Inferior parietal cortex (tissue), 1 donor: Measurements from ENCODE around the gene LACRT.

ENCODE experiments used
- DNase-seq: peaks from one replicate; pipeline ENCODE4 v3.0.0-alpha.2; 2016; ENCODE audit errors: extremely low spot score

Gene LACRT

DNA sequence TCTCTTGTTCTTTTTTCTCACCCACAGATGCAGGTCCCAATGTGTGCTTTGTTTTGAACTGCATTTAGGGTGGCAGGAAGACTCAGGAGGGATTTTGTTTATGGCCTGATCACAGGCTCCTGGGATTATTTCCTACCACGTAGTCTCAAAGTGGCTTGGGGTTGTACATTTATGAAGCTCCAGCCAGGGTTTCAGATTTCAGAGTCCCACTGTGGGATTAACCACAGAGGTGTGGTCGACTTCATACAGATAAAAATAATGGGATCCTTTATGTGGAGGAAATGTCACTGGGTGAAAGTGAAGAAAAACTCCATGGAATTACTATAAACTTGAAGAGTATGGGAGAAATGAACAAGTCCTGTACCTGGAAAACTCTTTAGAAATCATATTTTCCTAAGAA lies 32.0 kb downstream of the LACRT start:
- no peak for DNase-seq

DNA sequence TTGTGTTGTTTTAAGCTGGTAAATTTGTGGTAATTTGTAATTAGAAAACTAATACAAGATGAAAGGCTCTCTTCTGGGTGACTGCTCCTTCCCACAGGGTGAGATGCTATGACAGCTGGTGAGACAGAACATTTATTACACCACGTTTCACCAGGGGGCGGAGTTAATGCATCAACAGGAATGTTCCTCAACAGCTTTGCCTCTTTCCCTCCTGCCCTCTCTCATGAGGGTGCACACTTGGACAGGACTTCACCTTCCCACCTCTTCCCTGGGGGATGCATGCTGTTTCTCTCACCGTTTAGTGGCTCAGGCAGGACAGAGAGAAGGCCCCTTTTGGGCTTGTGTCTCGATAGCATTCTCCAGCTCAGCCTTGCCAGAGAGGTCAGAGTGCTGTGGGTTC lies 32.9 kb downstream of the LACRT start:
- DNase-seq = no peak

DNA sequence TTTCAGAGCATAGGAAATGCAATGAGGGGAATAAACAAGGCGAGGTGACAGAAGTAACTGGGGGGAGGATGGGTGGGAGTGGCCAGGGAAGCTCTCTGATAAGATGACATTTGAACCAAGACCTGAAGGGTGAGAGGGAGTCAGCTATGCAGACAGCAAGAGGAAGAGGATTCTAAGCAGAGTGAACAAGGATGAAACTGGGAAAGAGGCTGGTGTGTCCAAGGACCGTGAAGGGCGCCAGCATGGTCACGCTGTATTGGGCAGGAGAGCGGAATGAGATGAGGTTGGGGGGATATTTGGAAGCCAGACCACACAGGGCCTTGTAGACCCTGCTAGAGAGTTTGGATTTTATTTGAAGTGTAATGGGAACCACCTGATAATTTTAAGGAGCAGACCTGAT lies 35.7 kb downstream of the LACRT start:
- no peak for DNase-seq

DNA sequence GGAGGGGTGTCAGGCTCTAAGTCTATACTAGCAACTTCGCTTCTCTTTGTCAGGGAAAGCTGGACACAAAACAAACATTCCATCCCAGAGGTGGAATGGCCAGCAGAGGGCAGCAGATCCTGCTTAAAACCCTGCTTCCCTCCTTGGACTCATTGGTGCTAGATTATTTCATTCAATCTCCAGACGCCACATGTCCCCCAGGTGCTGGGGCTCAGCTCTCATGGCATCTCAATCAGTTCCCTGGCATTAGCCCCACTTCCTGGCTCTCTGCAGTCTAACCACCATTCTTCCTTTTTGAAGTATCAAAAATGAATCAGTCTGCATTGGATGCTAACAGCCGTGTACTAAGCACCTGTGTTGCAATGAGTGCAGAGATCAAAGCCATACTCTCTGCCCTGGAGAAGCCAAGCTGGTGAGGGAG lies 38.2 kb downstream of the LACRT start:
- peak; percentile 83 for DNase-seq

DNA sequence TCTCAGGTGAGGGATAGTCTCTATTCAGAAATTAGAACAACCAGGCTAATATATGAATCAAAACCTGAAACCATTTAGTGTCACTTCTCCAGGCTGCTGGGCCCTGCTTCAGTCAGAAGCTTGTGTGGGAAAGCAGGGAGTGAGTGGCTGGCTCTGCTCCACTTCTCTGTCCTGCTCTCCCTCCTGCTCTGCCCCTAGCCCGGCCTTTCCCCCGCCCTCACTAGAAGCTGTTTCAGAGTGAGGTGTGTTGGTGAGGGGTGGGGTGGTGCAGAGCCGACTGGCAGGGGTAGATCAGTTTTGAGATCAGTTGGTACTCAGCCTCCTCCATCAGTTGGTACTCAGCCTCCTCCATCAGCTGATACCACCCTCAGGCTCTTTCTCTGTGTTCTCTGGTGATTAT lies 39.2 kb downstream of the LACRT start:
- no peak for DNase-seq

GRCh38 chr12:54593725-54594124 lies 41.0 kb downstream of the LACRT start:
- no peak for DNase-seq

DNA sequence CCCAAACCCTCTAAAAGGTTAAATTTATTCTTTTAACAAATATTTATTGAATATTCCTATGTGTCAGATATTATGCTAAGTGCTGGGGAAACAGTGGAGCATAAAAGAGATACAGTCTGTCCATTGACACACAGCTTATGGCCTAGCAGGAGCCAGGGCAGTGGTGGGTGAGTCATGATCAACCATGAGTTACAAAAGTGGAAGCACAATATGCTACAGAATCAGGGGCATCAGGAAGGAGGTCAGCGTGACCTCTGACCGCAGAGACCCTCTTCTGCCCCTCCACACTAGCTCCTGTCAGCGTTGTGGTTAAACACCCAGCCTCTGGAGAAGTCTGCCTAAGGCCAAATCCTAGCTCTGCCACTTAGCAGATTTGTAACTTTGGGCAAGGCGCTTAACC lies 41.6 kb downstream of the LACRT start:
- DNase-seq = no peak

GRCh38 chr12:54592316-54592715 lies 42.4 kb downstream of the LACRT start:
- DNase-seq = no peak

- DNase-seq = no peak
These were observed 43.6 kb downstream of the LACRT start for GRCh38 chr12:54590978-54591591.

GRCh38 chr12:54589964-54590363 lies 44.7 kb downstream of the LACRT start:
- no peak for DNase-seq

DNA sequence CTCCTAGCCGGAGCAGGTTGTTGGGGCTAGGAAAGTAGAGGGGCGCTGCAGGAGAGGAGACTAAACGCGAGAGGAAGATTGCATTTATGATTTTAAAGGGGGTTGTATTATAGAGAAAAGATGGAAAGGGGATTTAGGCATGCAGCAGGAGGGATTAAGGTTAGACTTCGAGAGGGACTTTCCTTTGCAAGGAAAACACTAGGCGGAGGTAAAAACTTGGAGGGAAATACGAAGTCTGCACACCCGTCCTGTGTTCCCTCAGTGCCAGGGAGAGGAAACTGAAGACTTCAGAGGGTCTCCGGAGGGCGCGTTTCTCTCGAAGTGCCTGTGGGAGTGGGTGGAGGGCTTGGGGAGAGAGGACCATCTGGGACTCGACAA lies 45.8 kb downstream of the LACRT start:
- no peak for DNase-seq

DNA sequence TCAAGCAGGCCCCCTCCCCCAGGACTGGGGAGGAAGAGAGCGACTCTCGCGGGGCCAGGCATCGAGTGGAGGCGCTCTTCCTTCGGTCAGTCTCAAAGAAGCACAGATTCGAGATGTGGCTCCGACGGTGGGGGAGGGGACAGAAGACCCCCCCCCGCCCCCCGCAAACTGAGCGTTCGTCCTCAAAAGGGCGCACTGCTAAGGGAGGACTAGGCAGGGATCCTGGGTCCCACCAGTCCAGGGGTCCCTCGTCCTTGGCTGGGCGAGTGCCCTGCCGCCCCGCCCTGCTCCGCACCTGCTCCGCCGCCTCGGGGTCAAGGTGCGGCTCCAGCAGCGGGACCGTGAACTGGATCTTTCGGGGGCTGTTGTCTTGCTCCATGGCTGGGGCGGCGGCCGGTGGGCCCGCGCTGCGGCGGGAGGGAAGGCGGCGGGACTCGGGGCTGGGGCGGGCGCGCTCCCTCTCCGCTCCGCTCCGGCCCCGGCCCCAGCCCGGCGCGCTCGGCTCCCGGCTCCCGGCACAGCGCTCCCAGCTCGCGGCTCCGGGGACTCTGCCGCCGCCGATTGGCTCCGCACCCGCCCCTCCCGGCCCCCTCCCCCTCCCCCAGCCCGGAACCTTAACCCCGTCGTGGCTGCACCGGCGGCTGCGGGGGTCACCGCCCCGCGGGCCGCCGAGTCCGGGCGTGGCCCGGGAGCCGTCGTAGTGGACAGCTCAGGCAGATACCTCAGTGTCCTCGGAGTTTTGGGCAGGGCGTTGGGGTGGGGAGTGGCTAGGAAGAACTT lies 46.4 kb downstream of the LACRT start, which contains the start of gene PPP1R1A:
Gene PPP1R1A, minus strand, starts transcription at position 550 of the 780 bp plus-strand sequence. Its CDS starts 171 bp downstream, at position 379.
- no peak for DNase-seq

GRCh38 chr12:54587315-54587873 lies 47.3 kb downstream of the LACRT start:
- no peak for DNase-seq

DNA sequence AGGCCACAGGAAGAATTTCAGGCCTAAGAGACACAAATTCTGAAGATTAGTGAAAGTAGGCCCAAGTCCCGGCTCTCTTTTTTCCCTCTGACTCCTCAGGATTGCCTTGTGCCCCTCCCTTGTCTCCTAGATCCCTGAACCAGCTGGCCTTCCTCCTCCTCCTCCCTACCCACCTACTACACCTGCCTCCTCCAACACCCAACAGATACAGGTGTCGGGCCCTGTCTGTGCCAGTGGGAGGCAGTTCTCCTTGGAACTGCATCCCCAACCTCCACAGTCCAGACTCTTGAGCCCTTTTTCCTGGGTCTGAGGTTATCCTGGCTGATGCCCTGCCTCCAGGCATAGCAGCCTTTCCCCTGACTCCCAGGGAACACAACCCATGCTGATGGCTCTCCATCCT lies 48.1 kb downstream of the LACRT start:
- DNase-seq = no peak

- no peak for DNase-seq
These were observed 49.5 kb downstream of the LACRT start for GRCh38 chr12:54585243-54585642.

DNA sequence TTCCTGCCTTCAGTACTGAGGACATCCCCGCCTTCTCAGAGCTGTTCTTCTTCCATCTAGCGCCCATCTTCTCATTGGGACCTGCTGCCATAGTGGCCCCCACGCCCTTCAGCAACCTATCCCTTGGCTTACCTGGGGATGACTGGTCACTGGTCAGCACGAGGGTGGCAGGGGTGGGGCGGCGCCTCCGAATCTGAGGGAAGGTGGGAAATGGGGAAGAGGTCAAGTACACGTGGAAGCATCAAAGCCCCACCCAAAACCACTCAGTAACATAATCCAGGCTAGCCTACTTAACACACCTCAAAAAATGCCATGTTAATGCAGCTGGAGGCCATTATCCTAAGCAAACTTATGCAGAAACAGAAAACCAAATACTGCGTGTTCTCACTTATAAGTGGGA lies 50.6 kb downstream of the LACRT start:
- no peak for DNase-seq

- DNase-seq = no peak
These were observed 51.0 kb downstream of the LACRT start for GRCh38 chr12:54583726-54584125.

DNA sequence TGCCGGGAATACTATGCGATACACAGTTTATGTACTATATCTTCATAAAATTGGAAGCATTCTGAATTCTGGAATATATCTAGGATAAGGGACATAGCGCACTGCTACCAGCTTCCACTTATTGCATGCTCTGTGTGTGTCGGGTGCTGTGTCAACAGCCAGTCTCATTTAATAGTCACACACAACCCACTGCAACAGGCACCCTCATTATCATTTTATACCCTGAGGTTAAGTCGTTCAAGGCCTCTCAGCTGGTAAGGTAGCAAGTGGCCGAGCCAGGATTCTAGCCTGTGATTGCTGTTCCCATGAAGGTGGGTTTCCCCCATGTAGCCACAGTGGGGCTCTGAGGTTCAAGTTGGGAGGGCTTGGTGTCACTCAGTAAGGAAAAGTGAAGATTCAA lies 53.3 kb downstream of the LACRT start:
- DNase-seq = no peak
